Measurements from ENCODE around the gene RPL26. TPM values are rescaled to one million over a fixed set of nuclear protein-coding genes. Genes with fewer than 3 reads are reported as not detected.
"Not testable (repeated sequence)": the region's sequence is repeated elsewhere in the genome, so short reads cannot be mapped to it uniquely, and the experiment has no call there.

The RPL26 gene
- polyA plus RNA-seq, 10 donors = 3,217 to 3,967 (median 3,406) TPM

- DNase-seq = no peak
These were observed 22.6 kb upstream of the RPL26 start for GRCh38 chr17:8405499-8406016.

- no peak for DNase-seq
These were observed 20.0 kb upstream of the RPL26 start for GRCh38 chr17:8402921-8403536.

- no peak for DNase-seq
These were observed 18.1 kb upstream of the RPL26 start for GRCh38 chr17:8401107-8401506.

- DNase-seq = no peak
These were observed 16.0 kb upstream of the RPL26 start for GRCh38 chr17:8398980-8399379.

GRCh38 chr17:8397636-8398035 lies 14.6 kb upstream of the RPL26 start, which contains the start of gene RNF222:
Gene RNF222, minus strand, starts transcription at chr17:8397827. Its CDS starts 4,366 bp downstream, at chr17:8393461.
- DNase-seq = no peak

GRCh38 chr17:8394497-8394896 lies 11.5 kb upstream of the RPL26 start:
- not testable (repeated sequence) for DNase-seq

- DNase-seq = no peak
These were observed 10.7 kb upstream of the RPL26 start for GRCh38 chr17:8393470-8394231.

- no peak for DNase-seq
These were observed 9.9 kb upstream of the RPL26 start for GRCh38 chr17:8392674-8393469.

- DNase-seq = no peak
These were observed 9.3 kb upstream of the RPL26 start for GRCh38 chr17:8392274-8392673.

GRCh38 chr17:8391711-8392110 lies 8.7 kb upstream of the RPL26 start:
- no peak for DNase-seq

GRCh38 chr17:8387914-8388651 lies 5.1 kb upstream of the RPL26 start:
- no peak for DNase-seq

GRCh38 chr17:8386841-8387240 lies 3.8 kb upstream of the RPL26 start:
- no peak for DNase-seq

- peak in 1 of 3 donors; percentile 86 for DNase-seq
These were observed 1.9 kb upstream of the RPL26 start for GRCh38 chr17:8384801-8385378.

- DNase-seq = no peak
These were observed 182 bp downstream of the RPL26 start for GRCh38 chr17:8382880-8383142.

- DNase-seq = no peak
These were observed 727 bp downstream of the RPL26 start for GRCh38 chr17:8382052-8382879.

GRCh38 chr17:8380049-8380448 lies 2.9 kb downstream of the RPL26 start:
- DNase-seq = no peak

GRCh38 chr17:8378117-8378516 lies 4.9 kb downstream of the RPL26 start:
- not testable (repeated sequence) for DNase-seq

- DNase-seq = no peak
These were observed 5.6 kb downstream of the RPL26 start for GRCh38 chr17:8377422-8377821.

- DNase-seq = peak; percentile 83 to 96 (median 90)
These were observed 6.5 kb downstream of the RPL26 start, which contains the start of gene KRABD2 for GRCh38 chr17:8376271-8377067. Gene KRABD2, minus strand, starts transcription at chr17:8376704.

Measured in muscle of back (tissue), 11 donors.